ENCODE results near the gene SNX3.

DNA sequence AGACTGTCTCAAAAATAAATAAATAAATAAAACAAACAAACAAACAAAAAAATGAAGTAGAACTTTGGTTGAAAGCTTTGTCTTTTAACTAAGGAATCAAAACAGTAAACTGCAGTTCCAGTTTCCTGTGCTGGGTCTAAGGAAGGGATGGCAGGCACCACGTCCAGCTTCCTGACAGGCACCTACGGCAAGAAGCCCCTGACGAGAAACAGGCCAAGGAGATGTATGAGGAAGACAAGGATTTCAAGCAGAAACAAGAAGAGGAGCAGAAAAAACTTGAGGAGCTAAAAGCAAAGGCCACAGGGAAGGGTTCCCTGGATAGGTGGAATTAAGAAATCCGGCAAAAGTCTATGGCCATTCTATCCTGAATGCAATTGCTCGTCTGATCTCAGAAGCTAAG is 8.8 kb downstream of the SNX3 start:
- TF ChIP-seq, protein P1, sequence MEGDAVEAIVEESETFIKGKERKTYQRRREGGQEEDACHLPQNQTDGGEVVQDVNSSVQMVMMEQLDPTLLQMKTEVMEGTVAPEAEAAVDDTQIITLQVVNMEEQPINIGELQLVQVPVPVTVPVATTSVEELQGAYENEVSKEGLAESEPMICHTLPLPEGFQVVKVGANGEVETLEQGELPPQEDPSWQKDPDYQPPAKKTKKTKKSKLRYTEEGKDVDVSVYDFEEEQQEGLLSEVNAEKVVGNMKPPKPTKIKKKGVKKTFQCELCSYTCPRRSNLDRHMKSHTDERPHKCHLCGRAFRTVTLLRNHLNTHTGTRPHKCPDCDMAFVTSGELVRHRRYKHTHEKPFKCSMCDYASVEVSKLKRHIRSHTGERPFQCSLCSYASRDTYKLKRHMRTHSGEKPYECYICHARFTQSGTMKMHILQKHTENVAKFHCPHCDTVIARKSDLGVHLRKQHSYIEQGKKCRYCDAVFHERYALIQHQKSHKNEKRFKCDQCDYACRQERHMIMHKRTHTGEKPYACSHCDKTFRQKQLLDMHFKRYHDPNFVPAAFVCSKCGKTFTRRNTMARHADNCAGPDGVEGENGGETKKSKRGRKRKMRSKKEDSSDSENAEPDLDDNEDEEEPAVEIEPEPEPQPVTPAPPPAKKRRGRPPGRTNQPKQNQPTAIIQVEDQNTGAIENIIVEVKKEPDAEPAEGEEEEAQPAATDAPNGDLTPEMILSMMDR (conservative IDR thresholded peaks at IDR 0.05 in 1 of 2, IDR thresholded peaks at IDR 0.05 in 1 of 2; ENCODE audit: extremely low read depth in 1 of 2, insufficient read depth in 1 of 2, low read depth in 1 of 2, low read length in 2 of 2): no peak
- no peak for TF ChIP-seq EZH2 (IDR thresholded peaks at IDR 0.05; ENCODE audit: borderline replicate concordance, low read length)

Data from mammary epithelial cell (primary cell).